Prostate gland (tissue), 2 donors: ENCODE data around the gene JOSD1. TPM values are rescaled to one million over a fixed set of nuclear protein-coding genes. Genes with fewer than 3 reads are reported as not detected.

ENCODE experiments used
- DNase-seq: peaks from one replicate; pipeline ENCODE4 v3.0.0-alpha.2; 2019; ENCODE audit warnings: low spot score
- H3K27ac ChIP-seq, 2 donors: fragments of 200-600 bp; sonication (generic); 2 replicates each; pipeline ENCODE4 v1.5.1; 2017 to 2019
- H3K27me3 ChIP-seq: fragments of 200-600 bp; sonication (generic); replicated peaks from 2 replicates; pipeline ENCODE4 v1.5.1; 2019; ENCODE audit not compliant: insufficient read depth
- H3K36me3 ChIP-seq, 2 donors: fragments of 200-600 bp; sonication (generic); 1 replicate in 1 of 2; 2 replicates in 1 of 2; pipeline versions ENCODE4 v1.5.1 to v1.8.1; 2017 to 2019
- H3K4me1 ChIP-seq: fragments of 200-600 bp; sonication (generic); replicated peaks from 2 replicates; pipeline ENCODE4 v1.5.1; 2019
- H3K4me3 ChIP-seq, 2 donors: fragments of 200-600 bp; sonication (generic); 2 replicates each; pipeline ENCODE4 v1.5.1; 2017 to 2019
- H3K9me3 ChIP-seq: fragments of 200-600 bp; sonication (generic); 2 replicates; pipeline ENCODE4 v1.5.1; 2017
- CTCF ChIP-seq, 4 experiments: fragments of 200-600 bp in 2 of 4; fragments of 450-650 bp in 2 of 4; sonication (generic) in 2 of 4; IDR thresholded peaks; 1 replicate in 3 of 4; 2 replicates in 1 of 4; pipeline ENCODE4 v1.5.1; 2016 to 2019; ENCODE audit warnings: antibody characterized with exemption in 4 of 4, mild to moderate bottlenecking in 2 of 4, moderate library complexity in 2 of 4
- POLR2A ChIP-seq: fragments of 450-650 bp; IDR thresholded peaks from one replicate; pipeline ENCODE4 v1.6.1; 2016; ENCODE audit warnings: antibody characterized with exemption, mild to moderate bottlenecking
- POLR2AphosphoS5 ChIP-seq: sonication (generic); formaldehyde crosslinking; IDR thresholded peaks from one replicate; pipeline ENCODE4 v1.6.1; 2017; ENCODE audit warnings: antibody characterized with exemption
- WGBS: methylation state at CpG from one replicate; pipeline ENCODE4 v1.1.5; 2018; 5-methylcytosine and 5-hydroxymethylcytosine counted together
- intact Hi-C: fragments of 100-400 bp; cut with DNase I; formaldehyde crosslinking; loops from one replicate; pipeline ENCODE4 v1.14.2; 2022
- total RNA-seq, 2 donors: library from RNA; depleted of rRNA; stranded (reverse); fragments of >200 nt; gene quantifications; one replicate each; pipeline ENCODE4 v1.1.0, GENCODE V29; 2016

The JOSD1 gene
- total RNA-seq, 2 donors from 2014 or later = 56.7 to 69.2 TPM

- intact Hi-C loops = no loop called here
- no peak for DNase-seq
- Histone ChIP-seq H3K9me3 (no peaks in the 10 kb centered on the region), H3K27ac (no peak overlapping the region), H3K4me1 (no peaks in the 10 kb centered on the region), H3K4me3 (no peak overlapping the region), H3K27me3 (no peaks in the 10 kb centered on the region), H3K36me3 (peaks cover 0 to 12% of the 10 kb centered on the region in 2 donors)
- TF ChIP-seq POLR2A (no peak), CTCF (IDR thresholded peaks at IDR 0.05) (no peak), POLR2AphosphoS5 (no peak)
- 85% methylated on average over 9 of the region's 9 CpGs for WGBS
Observed at GRCh38 chr22:38715176-38715764, 14.5 kb upstream of the JOSD1 start.

DNA sequence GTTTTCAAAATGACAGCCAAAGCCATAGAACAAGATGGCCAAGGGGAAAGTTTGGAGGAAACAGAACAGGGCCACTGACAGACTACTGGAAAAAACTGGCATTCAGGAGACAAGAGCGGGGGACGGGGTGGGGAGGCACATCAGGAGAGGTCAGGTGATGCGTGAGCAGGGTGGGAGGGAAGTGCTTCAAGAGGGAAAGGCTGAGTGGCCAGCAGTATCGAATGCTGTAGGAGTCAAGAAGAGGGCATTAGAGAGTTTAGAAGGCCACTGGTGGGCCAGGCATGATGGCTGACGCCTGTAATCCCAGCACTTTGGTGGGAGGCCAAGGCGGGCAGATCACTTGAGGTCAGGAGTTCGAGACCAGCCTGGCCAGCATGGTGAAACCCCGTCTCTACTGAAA is 13.2 kb upstream of the JOSD1 start:
- no peak for DNase-seq
- Histone ChIP-seq H3K4me1 (no peaks in the 10 kb centered on the region), H3K36me3 (peaks cover 0 to 12% of the 10 kb centered on the region in 2 donors)

DNA sequence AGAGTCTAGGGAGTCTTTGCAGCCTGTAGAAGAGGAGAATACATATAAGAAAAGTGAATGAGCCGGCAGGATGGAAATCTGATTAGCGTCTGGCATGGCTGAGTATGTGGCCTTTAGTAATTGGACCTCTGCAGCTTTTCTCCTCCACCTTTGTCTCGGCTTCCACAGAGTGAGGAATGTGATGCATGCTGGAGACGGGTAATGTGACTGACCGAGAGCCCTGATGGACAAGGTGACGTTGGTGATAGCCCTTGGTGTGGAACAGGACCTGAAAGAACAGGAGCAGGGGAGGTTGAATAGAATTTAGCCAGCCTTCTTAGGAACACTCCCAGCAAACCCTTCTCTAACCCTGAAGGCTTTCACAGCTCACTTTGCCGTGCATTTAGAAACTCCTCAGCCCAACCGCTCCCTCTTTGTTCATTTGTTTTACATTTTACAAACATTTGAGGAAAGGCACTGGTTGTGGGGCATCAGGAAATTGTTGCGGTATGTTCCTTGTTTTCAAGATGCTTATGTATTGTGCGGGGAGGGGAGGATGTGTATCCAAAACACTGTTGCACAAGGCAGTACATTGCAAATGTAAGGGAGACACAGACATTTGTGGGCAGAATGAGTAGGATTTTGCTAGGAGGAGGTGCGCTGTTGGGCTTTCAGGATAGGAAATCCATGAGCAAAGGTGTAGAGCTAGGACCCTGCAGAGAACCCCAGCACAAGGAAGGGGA is 11.9 kb upstream of the JOSD1 start:
- TF ChIP-seq CTCF (IDR thresholded peaks at IDR 0.05) (no peak), POLR2A (no peak), POLR2AphosphoS5 (no peak)
- no peak overlapping the region for H3K4me3 ChIP-seq
- no peaks in the 10 kb centered on the region for H3K27me3 ChIP-seq
- DNase-seq = no peak
- intact Hi-C loops = no loop called here
- WGBS = 81% methylated on average over 11 of the region's 11 CpGs
- H3K27ac ChIP-seq = no peak overlapping the region
- no peaks in the 10 kb centered on the region for H3K9me3 ChIP-seq
- H3K36me3 ChIP-seq = peaks cover 0 to 12% of the 10 kb centered on the region in 2 donors
- H3K4me1 ChIP-seq = peaks cover 5% of the 10 kb centered on the region

More for the DNA sequence above, 13.2 kb upstream of the JOSD1 start:
- H3K9me3 ChIP-seq = no peaks in the 10 kb centered on the region
- WGBS = 86% methylated on average over 8 of the region's 8 CpGs
- H3K27me3 ChIP-seq = no peaks in the 10 kb centered on the region
- H3K27ac ChIP-seq = no peak overlapping the region
- no peak for TF ChIP-seq CTCF (IDR thresholded peaks at IDR 0.05)
- no peak for TF ChIP-seq POLR2AphosphoS5
- TF ChIP-seq POLR2A = no peak
- intact Hi-C loops = no loop called here
- H3K4me3 ChIP-seq = no peak overlapping the region

GRCh38 chr22:38710866-38711265 is 10.1 kb upstream of the JOSD1 start:
- WGBS = 64% methylated on average over 3 of the region's 3 CpGs
- TF ChIP-seq CTCF (IDR thresholded peaks at IDR 0.05) = no peak
- no peak for TF ChIP-seq POLR2A
- no peak for TF ChIP-seq POLR2AphosphoS5
- peaks cover 11% of the 10 kb centered on the region for H3K4me1 ChIP-seq
- intact Hi-C loops = no loop called here
- no peaks in the 10 kb centered on the region for H3K27me3 ChIP-seq
- no peak overlapping the region for H3K4me3 ChIP-seq
- no peaks in the 10 kb centered on the region for H3K9me3 ChIP-seq
- H3K27ac ChIP-seq = no peak overlapping the region
- H3K36me3 ChIP-seq = no peaks in the 10 kb centered on the region
- DNase-seq = no peak

DNA sequence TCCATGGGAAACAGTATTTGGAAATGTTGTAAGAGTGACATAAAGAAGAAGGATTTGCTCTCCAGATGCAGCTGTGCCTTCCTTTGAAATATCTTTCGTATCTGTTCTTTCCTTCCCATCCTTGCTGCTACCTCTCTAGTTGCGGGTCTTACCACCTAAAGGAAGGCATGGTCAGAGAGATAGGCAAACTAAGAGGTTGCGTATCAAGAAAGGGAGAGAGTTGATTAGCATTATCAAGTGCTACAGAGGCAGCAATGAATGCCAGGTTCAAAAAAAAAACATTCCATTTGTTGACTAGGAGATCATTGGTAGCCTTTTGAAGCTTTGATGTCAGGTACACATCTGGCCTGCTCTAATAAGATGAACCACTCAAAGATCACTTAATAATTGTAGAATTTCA is 9.6 kb upstream of the JOSD1 start:
- Histone ChIP-seq H3K27ac (no peak overlapping the region), H3K36me3 (no peaks in the 10 kb centered on the region), H3K9me3 (no peaks in the 10 kb centered on the region), H3K27me3 (no peaks in the 10 kb centered on the region), H3K4me1 (peaks cover 11% of the 10 kb centered on the region), H3K4me3 (no peak overlapping the region)
- WGBS = 98% methylated on average over 3 of the region's 3 CpGs
- intact Hi-C loops = no loop called here
- no peak for DNase-seq
- TF ChIP-seq CTCF (IDR thresholded peaks at IDR 0.05) (no peak), POLR2A (no peak), POLR2AphosphoS5 (no peak)
